ENCODE measurements around the gene USF2.

GRCh38 chr19:35261356-35262100 is 7.2 kb upstream of the USF2 start:
- TF ChIP-seq CTCF (IDR thresholded peaks at IDR 0.05), result no peak
- no peak for TF ChIP-seq POLR2A (IDR thresholded peaks at IDR 0.05)

All from thyroid gland (tissue), 4 donors.